GM23338 (cell line): ENCODE data around the gene TCF7L2.

Experiments
- CREB1 ChIP-seq: fragments of 250-450 bp; sonication (Bioruptor Pico); IDR thresholded peaks from 2 replicates; pipeline ENCODE4 v1.5.0; 2020; ENCODE audit warnings: low read depth, mild to moderate bottlenecking, moderate library complexity
- EZH2 ChIP-seq: fragments of 200-600 bp; sonication (generic); IDR thresholded peaks from one replicate; pipeline ENCODE4 v1.8.0; 2017; ENCODE audit warnings: antibody characterized with exemption, mild to moderate bottlenecking, low read depth; ENCODE audit not compliant: unreplicated experiment
- EZH2phosphoT487 ChIP-seq: fragments of 200-600 bp; sonication (generic); IDR thresholded peaks from one replicate; pipeline ENCODE4 v1.8.1; 2018; ENCODE audit warnings: antibody characterized with exemption; ENCODE audit not compliant: unreplicated experiment
- JUNB ChIP-seq: IDR thresholded peaks from one replicate; pipeline ENCODE4 v1.6.1; 2016; ENCODE audit warnings: antibody characterized with exemption; ENCODE audit not compliant: unreplicated experiment
- NANOG ChIP-seq: IDR thresholded peaks from 2 replicates; pipeline ENCODE4 v1.6.1; 2016; ENCODE audit warnings: antibody characterized with exemption, borderline replicate concordance
- POLR2AphosphoS5 ChIP-seq: IDR thresholded peaks from 2 replicates; pipeline ENCODE4 v1.6.1; 2016; ENCODE audit warnings: antibody characterized with exemption, low read depth
- STAT1 ChIP-seq: IDR thresholded peaks from one replicate; pipeline ENCODE4 v1.6.1; 2016; ENCODE audit warnings: antibody characterized with exemption; ENCODE audit not compliant: unreplicated experiment
- ZNF114 ChIP-seq: fragments of 250-450 bp; sonication (Bioruptor Pico); IDR thresholded peaks from 2 replicates; pipeline ENCODE4 v1.5.0; 2020; ENCODE audit warnings: mild to moderate bottlenecking, moderate library complexity
- ZNF331 ChIP-seq: fragments of 250-450 bp; sonication (Bioruptor Pico); IDR thresholded peaks from 2 replicates; pipeline ENCODE4 v1.5.0; 2020; ENCODE audit warnings: low read depth, mild to moderate bottlenecking, moderate library complexity
- TF ChIP-seq, protein P1 (sequence below), 2 experiments: fragments of 200-600 bp in 1 of 2; sonication (generic) in 1 of 2; conservative IDR thresholded peaks; 2 replicates each; pipeline versions ENCODE4 v1.5.1 to v1.6.1; 2016 to 2017; ENCODE audit warnings: antibody characterized with exemption in 2 of 2, low read depth in 2 of 2, mild to moderate bottlenecking in 2 of 2, moderate library complexity in 1 of 2
- TF ChIP-seq, protein P2 (sequence below): IDR thresholded peaks from one replicate; pipeline ENCODE4 v1.6.1; 2018; ENCODE audit warnings: antibody characterized with exemption; ENCODE audit not compliant: unreplicated experiment
- TF ChIP-seq, protein P3 (sequence below): IDR thresholded peaks from 2 replicates; pipeline ENCODE4 v1.6.1; 2016; ENCODE audit warnings: antibody characterized with exemption
- TF ChIP-seq, protein P4 (sequence below): fragments of 250-450 bp; sonication (Bioruptor Pico); IDR thresholded peaks from 2 replicates; pipeline ENCODE4 v1.5.0; 2020; ENCODE audit warnings: mild to moderate bottlenecking, moderate library complexity

DNA sequence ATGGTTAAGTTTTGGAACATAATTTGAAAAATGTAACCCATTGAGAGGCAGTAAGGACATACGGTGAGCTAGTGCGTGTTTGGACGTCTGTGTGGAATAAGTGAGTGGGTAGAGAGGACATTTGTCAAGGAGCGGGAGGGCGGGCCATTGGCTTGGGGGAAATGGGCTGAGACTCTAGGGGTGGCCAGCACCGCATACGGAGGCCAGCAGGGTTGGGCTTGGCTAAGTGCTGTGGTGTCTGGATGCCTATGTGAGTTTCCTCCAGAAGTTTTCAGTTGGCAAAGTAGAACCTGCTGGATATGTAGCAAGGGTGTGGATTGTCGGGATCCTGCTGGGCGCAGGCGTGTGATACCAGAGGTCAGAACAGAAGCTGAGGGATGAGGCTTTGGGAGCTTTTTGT is 103.0 kb downstream of the TCF7L2 start:
- TF ChIP-seq POLR2AphosphoS5 (no peak), JUNB (no peak), EZH2 (no peak), EZH2phosphoT487 (no peak), CREB1 (no peak), STAT1 (no peak), ZNF114 (CRISPR knock-in tag) (no peak), NANOG (no peak), ZNF331 (CRISPR knock-in tag) (no peak)
- TF ChIP-seq, protein P1, sequence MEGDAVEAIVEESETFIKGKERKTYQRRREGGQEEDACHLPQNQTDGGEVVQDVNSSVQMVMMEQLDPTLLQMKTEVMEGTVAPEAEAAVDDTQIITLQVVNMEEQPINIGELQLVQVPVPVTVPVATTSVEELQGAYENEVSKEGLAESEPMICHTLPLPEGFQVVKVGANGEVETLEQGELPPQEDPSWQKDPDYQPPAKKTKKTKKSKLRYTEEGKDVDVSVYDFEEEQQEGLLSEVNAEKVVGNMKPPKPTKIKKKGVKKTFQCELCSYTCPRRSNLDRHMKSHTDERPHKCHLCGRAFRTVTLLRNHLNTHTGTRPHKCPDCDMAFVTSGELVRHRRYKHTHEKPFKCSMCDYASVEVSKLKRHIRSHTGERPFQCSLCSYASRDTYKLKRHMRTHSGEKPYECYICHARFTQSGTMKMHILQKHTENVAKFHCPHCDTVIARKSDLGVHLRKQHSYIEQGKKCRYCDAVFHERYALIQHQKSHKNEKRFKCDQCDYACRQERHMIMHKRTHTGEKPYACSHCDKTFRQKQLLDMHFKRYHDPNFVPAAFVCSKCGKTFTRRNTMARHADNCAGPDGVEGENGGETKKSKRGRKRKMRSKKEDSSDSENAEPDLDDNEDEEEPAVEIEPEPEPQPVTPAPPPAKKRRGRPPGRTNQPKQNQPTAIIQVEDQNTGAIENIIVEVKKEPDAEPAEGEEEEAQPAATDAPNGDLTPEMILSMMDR (conservative IDR thresholded peaks at IDR 0.05; ENCODE audit: low read depth in 2 of 2) = no peak
- TF ChIP-seq, protein P2, sequence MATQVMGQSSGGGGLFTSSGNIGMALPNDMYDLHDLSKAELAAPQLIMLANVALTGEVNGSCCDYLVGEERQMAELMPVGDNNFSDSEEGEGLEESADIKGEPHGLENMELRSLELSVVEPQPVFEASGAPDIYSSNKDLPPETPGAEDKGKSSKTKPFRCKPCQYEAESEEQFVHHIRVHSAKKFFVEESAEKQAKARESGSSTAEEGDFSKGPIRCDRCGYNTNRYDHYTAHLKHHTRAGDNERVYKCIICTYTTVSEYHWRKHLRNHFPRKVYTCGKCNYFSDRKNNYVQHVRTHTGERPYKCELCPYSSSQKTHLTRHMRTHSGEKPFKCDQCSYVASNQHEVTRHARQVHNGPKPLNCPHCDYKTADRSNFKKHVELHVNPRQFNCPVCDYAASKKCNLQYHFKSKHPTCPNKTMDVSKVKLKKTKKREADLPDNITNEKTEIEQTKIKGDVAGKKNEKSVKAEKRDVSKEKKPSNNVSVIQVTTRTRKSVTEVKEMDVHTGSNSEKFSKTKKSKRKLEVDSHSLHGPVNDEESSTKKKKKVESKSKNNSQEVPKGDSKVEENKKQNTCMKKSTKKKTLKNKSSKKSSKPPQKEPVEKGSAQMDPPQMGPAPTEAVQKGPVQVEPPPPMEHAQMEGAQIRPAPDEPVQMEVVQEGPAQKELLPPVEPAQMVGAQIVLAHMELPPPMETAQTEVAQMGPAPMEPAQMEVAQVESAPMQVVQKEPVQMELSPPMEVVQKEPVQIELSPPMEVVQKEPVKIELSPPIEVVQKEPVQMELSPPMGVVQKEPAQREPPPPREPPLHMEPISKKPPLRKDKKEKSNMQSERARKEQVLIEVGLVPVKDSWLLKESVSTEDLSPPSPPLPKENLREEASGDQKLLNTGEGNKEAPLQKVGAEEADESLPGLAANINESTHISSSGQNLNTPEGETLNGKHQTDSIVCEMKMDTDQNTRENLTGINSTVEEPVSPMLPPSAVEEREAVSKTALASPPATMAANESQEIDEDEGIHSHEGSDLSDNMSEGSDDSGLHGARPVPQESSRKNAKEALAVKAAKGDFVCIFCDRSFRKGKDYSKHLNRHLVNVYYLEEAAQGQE = peak; percentile 26
- TF ChIP-seq, protein P3, sequence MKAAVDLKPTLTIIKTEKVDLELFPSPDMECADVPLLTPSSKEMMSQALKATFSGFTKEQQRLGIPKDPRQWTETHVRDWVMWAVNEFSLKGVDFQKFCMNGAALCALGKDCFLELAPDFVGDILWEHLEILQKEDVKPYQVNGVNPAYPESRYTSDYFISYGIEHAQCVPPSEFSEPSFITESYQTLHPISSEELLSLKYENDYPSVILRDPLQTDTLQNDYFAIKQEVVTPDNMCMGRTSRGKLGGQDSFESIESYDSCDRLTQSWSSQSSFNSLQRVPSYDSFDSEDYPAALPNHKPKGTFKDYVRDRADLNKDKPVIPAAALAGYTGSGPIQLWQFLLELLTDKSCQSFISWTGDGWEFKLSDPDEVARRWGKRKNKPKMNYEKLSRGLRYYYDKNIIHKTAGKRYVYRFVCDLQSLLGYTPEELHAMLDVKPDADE = no peak
- TF ChIP-seq, protein P4, sequence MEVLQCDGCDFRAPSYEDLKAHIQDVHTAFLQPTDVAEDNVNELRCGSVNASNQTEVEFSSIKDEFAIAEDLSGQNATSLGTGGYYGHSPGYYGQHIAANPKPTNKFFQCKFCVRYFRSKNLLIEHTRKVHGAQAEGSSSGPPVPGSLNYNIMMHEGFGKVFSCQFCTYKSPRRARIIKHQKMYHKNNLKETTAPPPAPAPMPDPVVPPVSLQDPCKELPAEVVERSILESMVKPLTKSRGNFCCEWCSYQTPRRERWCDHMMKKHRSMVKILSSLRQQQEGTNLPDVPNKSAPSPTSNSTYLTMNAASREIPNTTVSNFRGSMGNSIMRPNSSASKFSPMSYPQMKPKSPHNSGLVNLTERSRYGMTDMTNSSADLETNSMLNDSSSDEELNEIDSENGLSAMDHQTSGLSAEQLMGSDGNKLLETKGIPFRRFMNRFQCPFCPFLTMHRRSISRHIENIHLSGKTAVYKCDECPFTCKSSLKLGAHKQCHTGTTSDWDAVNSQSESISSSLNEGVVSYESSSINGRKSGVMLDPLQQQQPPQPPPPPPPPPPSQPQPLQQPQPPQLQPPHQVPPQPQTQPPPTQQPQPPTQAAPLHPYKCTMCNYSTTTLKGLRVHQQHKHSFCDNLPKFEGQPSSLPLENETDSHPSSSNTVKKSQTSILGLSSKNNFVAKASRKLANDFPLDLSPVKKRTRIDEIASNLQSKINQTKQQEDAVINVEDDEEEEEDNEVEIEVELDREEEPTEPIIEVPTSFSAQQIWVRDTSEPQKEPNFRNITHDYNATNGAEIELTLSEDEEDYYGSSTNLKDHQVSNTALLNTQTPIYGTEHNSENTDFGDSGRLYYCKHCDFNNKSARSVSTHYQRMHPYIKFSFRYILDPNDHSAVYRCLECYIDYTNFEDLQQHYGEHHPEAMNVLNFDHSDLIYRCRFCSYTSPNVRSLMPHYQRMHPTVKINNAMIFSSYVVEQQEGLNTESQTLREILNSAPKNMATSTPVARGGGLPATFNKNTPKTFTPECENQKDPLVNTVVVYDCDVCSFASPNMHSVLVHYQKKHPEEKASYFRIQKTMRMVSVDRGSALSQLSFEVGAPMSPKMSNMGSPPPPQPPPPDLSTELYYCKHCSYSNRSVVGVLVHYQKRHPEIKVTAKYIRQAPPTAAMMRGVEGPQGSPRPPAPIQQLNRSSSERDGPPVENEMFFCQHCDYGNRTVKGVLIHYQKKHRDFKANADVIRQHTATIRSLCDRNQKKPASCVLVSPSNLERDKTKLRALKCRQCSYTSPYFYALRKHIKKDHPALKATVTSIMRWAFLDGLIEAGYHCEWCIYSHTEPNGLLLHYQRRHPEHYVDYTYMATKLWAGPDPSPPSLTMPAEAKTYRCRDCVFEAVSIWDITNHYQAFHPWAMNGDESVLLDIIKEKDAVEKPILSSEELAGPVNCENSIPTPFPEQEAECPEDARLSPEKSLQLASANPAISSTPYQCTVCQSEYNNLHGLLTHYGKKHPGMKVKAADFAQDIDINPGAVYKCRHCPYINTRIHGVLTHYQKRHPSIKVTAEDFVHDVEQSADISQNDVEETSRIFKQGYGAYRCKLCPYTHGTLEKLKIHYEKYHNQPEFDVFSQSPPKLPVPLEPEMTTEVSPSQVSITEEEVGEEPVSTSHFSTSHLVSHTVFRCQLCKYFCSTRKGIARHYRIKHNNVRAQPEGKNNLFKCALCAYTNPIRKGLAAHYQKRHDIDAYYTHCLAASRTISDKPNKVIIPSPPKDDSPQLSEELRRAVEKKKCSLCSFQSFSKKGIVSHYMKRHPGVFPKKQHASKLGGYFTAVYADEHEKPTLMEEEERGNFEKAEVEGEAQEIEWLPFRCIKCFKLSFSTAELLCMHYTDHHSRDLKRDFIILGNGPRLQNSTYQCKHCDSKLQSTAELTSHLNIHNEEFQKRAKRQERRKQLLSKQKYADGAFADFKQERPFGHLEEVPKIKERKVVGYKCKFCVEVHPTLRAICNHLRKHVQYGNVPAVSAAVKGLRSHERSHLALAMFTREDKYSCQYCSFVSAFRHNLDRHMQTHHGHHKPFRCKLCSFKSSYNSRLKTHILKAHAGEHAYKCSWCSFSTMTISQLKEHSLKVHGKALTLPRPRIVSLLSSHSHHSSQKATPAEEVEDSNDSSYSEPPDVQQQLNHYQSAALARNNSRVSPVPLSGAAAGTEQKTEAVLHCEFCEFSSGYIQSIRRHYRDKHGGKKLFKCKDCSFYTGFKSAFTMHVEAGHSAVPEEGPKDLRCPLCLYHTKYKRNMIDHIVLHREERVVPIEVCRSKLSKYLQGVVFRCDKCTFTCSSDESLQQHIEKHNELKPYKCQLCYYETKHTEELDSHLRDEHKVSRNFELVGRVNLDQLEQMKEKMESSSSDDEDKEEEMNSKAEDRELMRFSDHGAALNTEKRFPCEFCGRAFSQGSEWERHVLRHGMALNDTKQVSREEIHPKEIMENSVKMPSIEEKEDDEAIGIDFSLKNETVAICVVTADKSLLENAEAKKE = peak; percentile 87; the same call in 1 of the 2 replicates
